ENCODE data around the gene NR2C2AP.

- TF ChIP-seq POLR2A (IDR thresholded peaks at IDR 0.05) (no peak), CTCF (IDR thresholded peaks at IDR 0.05) (no peak), POLR2AphosphoS5 (IDR thresholded peaks at IDR 0.05; ENCODE audit: insufficient read depth in 1 of 2, low read depth in 1 of 2) (no peak)
Observed at GRCh38 chr19:19185853-19186740, 17.1 kb downstream of the NR2C2AP start.

Data from vagina (tissue), 2 donors.